Medulla oblongata (tissue), 1 donor: Measurements from ENCODE around the gene JAKMIP1.
"Not testable (repeated sequence)": the region's sequence is repeated elsewhere in the genome, so short reads cannot be mapped to it uniquely, and the experiment has no call there.

Experiments used
- DNase-seq: peaks from one replicate; pipeline ENCODE4 v3.0.0-alpha.2; 2015; ENCODE audit errors: extremely low spot score

The JAKMIP1 gene

GRCh38 chr4:6013564-6013963 lies 186.8 kb downstream of the JAKMIP1 start:
- no peak for DNase-seq

- no peak for DNase-seq
Observed at GRCh38 chr4:6012200-6012599, 188.1 kb downstream of the JAKMIP1 start.

GRCh38 chr4:6011686-6012085 lies 188.7 kb downstream of the JAKMIP1 start:
- peak; percentile 17 for DNase-seq

- DNase-seq: no peak
Observed at GRCh38 chr4:6011271-6011671, 189.1 kb downstream of the JAKMIP1 start.

- no peak for DNase-seq
Observed at GRCh38 chr4:6010789-6011188, 189.6 kb downstream of the JAKMIP1 start.

- DNase-seq: no peak
Observed at GRCh38 chr4:6009452-6009851, 190.9 kb downstream of the JAKMIP1 start.

GRCh38 chr4:6008766-6009385 lies 191.5 kb downstream of the JAKMIP1 start:
- no peak for DNase-seq

GRCh38 chr4:6008092-6008551 lies 192.2 kb downstream of the JAKMIP1 start:
- DNase-seq: no peak

- DNase-seq: no peak
Observed at GRCh38 chr4:6005175-6005574, 195.2 kb downstream of the JAKMIP1 start.

GRCh38 chr4:6003485-6003884 lies 196.9 kb downstream of the JAKMIP1 start:
- DNase-seq: not testable (repeated sequence)

GRCh38 chr4:6002926-6003325 lies 197.4 kb downstream of the JAKMIP1 start:
- DNase-seq: no peak

- DNase-seq: no peak
Observed at GRCh38 chr4:6002492-6002833, 197.9 kb downstream of the JAKMIP1 start.

- DNase-seq: no peak
Observed at GRCh38 chr4:6001680-6002491, 198.5 kb downstream of the JAKMIP1 start.

GRCh38 chr4:5999830-6000365 lies 200.5 kb downstream of the JAKMIP1 start:
- no peak for DNase-seq

- DNase-seq: no peak
Observed at GRCh38 chr4:5999356-5999755, 201.0 kb downstream of the JAKMIP1 start.

GRCh38 chr4:5998333-5998936 lies 201.9 kb downstream of the JAKMIP1 start:
- peak; percentile 85 for DNase-seq

GRCh38 chr4:5996641-5997040 lies 203.7 kb downstream of the JAKMIP1 start:
- DNase-seq: no peak

GRCh38 chr4:5995901-5996623 lies 204.3 kb downstream of the JAKMIP1 start:
- DNase-seq: no peak

GRCh38 chr4:5993876-5994811 lies 206.2 kb downstream of the JAKMIP1 start:
- DNase-seq: no peak

GRCh38 chr4:5993346-5993745 lies 207.0 kb downstream of the JAKMIP1 start:
- not testable (repeated sequence) for DNase-seq

- no peak for DNase-seq
Observed at GRCh38 chr4:5992828-5993321, 207.5 kb downstream of the JAKMIP1 start.
